Activated CD4-positive, alpha-beta T cell treated with anti-CD3 and anti-CD28 coated beads, Interleukin-2, amount 50 U/mL, for 16 hours (primary cell): ENCODE results near the gene NPB.

Experiments used
- DNase-seq: peaks from one replicate; pipeline ENCODE4 v3.0.0-alpha.2; 2020

The NPB gene

GRCh38 chr17:81900181-81900820 is 1.7 kb upstream of the NPB start:
- no peak for DNase-seq

- no peak for DNase-seq
Observed at GRCh38 chr17:81901167-81902022, 643 bp upstream of the NPB start.

- no peak for DNase-seq
Observed at GRCh38 chr17:81902653-81903414, 796 bp downstream of the NPB start.

- no peak for DNase-seq
Observed at GRCh38 chr17:81903415-81903831, 1.4 kb downstream of the NPB start.

- DNase-seq: no peak
Observed at GRCh38 chr17:81903896-81904599, 2.0 kb downstream of the NPB start.

- no peak for DNase-seq
Observed at GRCh38 chr17:81904600-81905423, 2.8 kb downstream of the NPB start.

GRCh38 chr17:81905424-81905875 is 3.4 kb downstream of the NPB start:
- no peak for DNase-seq

GRCh38 chr17:81905993-81906392 is 4.0 kb downstream of the NPB start:
- no peak for DNase-seq

- DNase-seq: no peak
Observed at GRCh38 chr17:81906476-81907218, 4.6 kb downstream of the NPB start.

GRCh38 chr17:81907219-81908145 is 5.4 kb downstream of the NPB start:
- DNase-seq: no peak

- DNase-seq: no peak
Observed at GRCh38 chr17:81908793-81909192, 6.8 kb downstream of the NPB start.

- no peak for DNase-seq
Observed at GRCh38 chr17:81909231-81909630, 7.2 kb downstream of the NPB start.

GRCh38 chr17:81909966-81910839 is 8.2 kb downstream of the NPB start:
- DNase-seq: no peak

- DNase-seq: no peak
Observed at GRCh38 chr17:81910840-81911276, 8.8 kb downstream of the NPB start.

- peak; percentile 93 for DNase-seq
Observed at GRCh38 chr17:81911277-81911961, 9.4 kb downstream of the NPB start, which contains the start of gene PCYT2. TSS of gene PCYT2 (minus strand) at chr17:81911399. CDS start at chr17:81911355, 44 bp downstream.

GRCh38 chr17:81911969-81912368 is 9.9 kb downstream of the NPB start:
- no peak for DNase-seq

GRCh38 chr17:81912441-81913309 is 10.6 kb downstream of the NPB start:
- no peak for DNase-seq
